Psoas muscle (tissue), 8 donors: ENCODE measurements around the gene TPD52L2. TPM values are rescaled to one million over a fixed set of nuclear protein-coding genes. Genes with fewer than 3 reads are reported as not detected.
A peak's percentile ranks its signal among the peaks of the same experiment; 100 is the strongest.

Source experiments
- ATAC-seq, 4 donors: fragments of 200-7000 bp; cut with Tn5 transposase; one replicate each; pipeline ENCODE4 v1.9.1; 2020; ENCODE audit warnings: moderate library complexity in 3 of 4, mild to moderate bottlenecking in 2 of 4
- DNase-seq, 2 donors: peaks; one replicate each; pipeline ENCODE4 v3.0.0-alpha.2; 2020
- H3K27ac ChIP-seq: fragments of 200-600 bp; one replicate; pipeline ENCODE4 v1.8.0; 2022
- H3K27me3 ChIP-seq, 3 donors: fragments of 200-600 bp in 1 of 3; one replicate each; pipeline versions ENCODE4 v1.6.1 to v1.8.0; 2013 to 2022; ENCODE audit warnings: low read length in 2 of 3, mild to moderate bottlenecking in 2 of 3, moderate library complexity in 1 of 3; ENCODE audit not compliant: insufficient read depth in 3 of 3
- H3K36me3 ChIP-seq, 2 donors: fragments of 200-600 bp in 1 of 2; one replicate each; pipeline versions ENCODE4 v1.6.1 to v1.8.0; 2013 to 2022; ENCODE audit warnings: low read depth in 1 of 2, mild to moderate bottlenecking in 1 of 2, moderate library complexity in 1 of 2; ENCODE audit not compliant: insufficient read depth in 1 of 2
- H3K4me1 ChIP-seq: fragments of 200-600 bp; one replicate; pipeline ENCODE4 v1.8.0; 2022
- H3K4me3 ChIP-seq: fragments of 200-600 bp; one replicate; pipeline ENCODE4 v1.8.0; 2022; ENCODE audit warnings: mild to moderate bottlenecking
- H3K9me3 ChIP-seq: fragments of 200-600 bp; one replicate; pipeline ENCODE4 v1.8.0; 2022
- CTCF ChIP-seq: fragments of 200-600 bp; IDR thresholded peaks from one replicate; pipeline ENCODE4 v1.8.0; 2022; ENCODE audit warnings: antibody characterized with exemption
- WGBS, 3 donors: extraction: QIAGEN DNeasy Blood & Tissue Kit; methylation state at CpG; one replicate each; pipeline versions ENCODE4 v1.1.6 to v1.1.7; 2013; 5-methylcytosine and 5-hydroxymethylcytosine counted together
- intact Hi-C, 2 donors: fragments of 100-400 bp; cut with DNase I; formaldehyde crosslinking; loops; one replicate each; pipeline versions ENCODE4 v1.11.0 to v1.14.2; 2022
- polyA plus RNA-seq, 3 donors: library from polyadenylated mRNA; stranded (reverse); fragments of 200-250 nt; gene quantifications; one replicate each; pipeline ENCODE4 v1.2.3, GENCODE V29; 2013
- total RNA-seq, 4 donors: library from RNA; stranded (reverse); fragmentation: NEBNext Ultra II Directional in 2 of 4; extraction: Animal tissue kit (Norgen Biotek cat#: 25700) in 2 of 4; gene quantifications; one replicate each; pipeline versions ENCODE4 v1.2.1 to v1.2.4, GENCODE V29; 2021 to 2023
- donor health status: healthy with polysubstance abuse.
- donor health status: DM: no; HTN: no; CAD: no; lungs with moderate emphysema.
- donor health status: Bipolar disorder and iron deficiency.
- donor health status: healthy.
- donor health status: DM: yes; HTN: yes; CAD: no.
- donor health status: DM: no; HTN: no; CAD: no.
- donor health status: DM: no; HTN: no; CAD: no.
- donor health status: DM: yes; HTN: yes; CAD: no.

The TPD52L2 gene
- total and polyA plus RNA-seq, 7 donors = 40.7 to 152 (median 55.8) TPM

GRCh38 chr20:63940071-63940471, 75.0 kb downstream of the TPD52L2 start:
- WGBS, 3 donors = 85 to 92% (median 87%) methylated on average over 22 to 23 of the region's 23 CpGs
- DNase-seq = peak in 1 of 2 donors; percentile 48
- ATAC-seq = no peak
- Histone ChIP-seq H3K36me3 (peaks cover 5 to 75% of the 10 kb centered on the region in 2 donors), H3K4me3 (no peak overlapping the region), H3K4me1 (peaks cover 6% of the 10 kb centered on the region), H3K27me3 (no peaks in the 10 kb centered on the region), H3K9me3 (no peaks in the 10 kb centered on the region), H3K27ac (no peak overlapping the region)
- intact Hi-C loops = no loop called here
- no peak for TF ChIP-seq CTCF

- 89 to 92% (median 90%) methylated on average over 58 of the region's 58 CpGs for WGBS, 3 donors
- no peak overlapping the region for H3K27ac ChIP-seq
- ATAC-seq = no peak
Measured at GRCh38 chr20:63940472-63941266, 75.6 kb downstream of the TPD52L2 start.

More at GRCh38 chr20:63940472-63941266, 75.6 kb downstream of the TPD52L2 start:
- no peak overlapping the region for H3K4me3 ChIP-seq
- intact Hi-C loops = no loop called here
- H3K36me3 ChIP-seq = peaks cover 5 to 75% of the 10 kb centered on the region in 2 donors
- DNase-seq = peak; percentile 21 to 51
- H3K4me1 ChIP-seq = peaks cover 12% of the 10 kb centered on the region
- TF ChIP-seq CTCF = no peak
- H3K9me3 ChIP-seq = no peaks in the 10 kb centered on the region
- no peaks in the 10 kb centered on the region for H3K27me3 ChIP-seq

Other genes starting within 250 kb of the TPD52L2 start
- gene GMEB2, start 238.2 kb upstream of the TPD52L2 start, total RNA-seq = 10 to 100 TPM in 1 of 4 donors, 1 to 10 TPM in 3; 5.4 to 10.1 (median 7.8) TPM
- gene GMEB2, start 238.2 kb upstream of the TPD52L2 start, polyA plus RNA-seq = 1 to 10 TPM; 6.9 to 8.7 (median 8.5) TPM
- gene STMN3, start 211.8 kb upstream of the TPD52L2 start, total RNA-seq = 1 to 10 TPM; 2.4 to 3.1 (median 2.7) TPM
- gene STMN3, start 211.8 kb upstream of the TPD52L2 start, polyA plus RNA-seq = 1 to 10 TPM; 1.0 to 2.7 (median 1.2) TPM
- 10 to 100 TPM in 2 of 4 donors, 1 to 10 TPM in 2; 9.2 to 17.5 (median 10.9) TPM for gene RTEL1, start 207.0 kb upstream of the TPD52L2 start, total RNA-seq
- 1 to 10 TPM; 5.2 to 7.3 (median 7.1) TPM for gene RTEL1, start 207.0 kb upstream of the TPD52L2 start, polyA plus RNA-seq
- gene TNFRSF6B, start 168.6 kb upstream of the TPD52L2 start, total RNA-seq = 1 to 10 TPM in 3 of 4 donors, not detected in 1; 1.3 to 2.2 (median 1.6) TPM
- 10 to 100 TPM in 1 of 3 donors, 1 to 10 TPM in 1, under 1 TPM in 1; 0.56 to 16.1 (median 6.1) TPM for gene TNFRSF6B, start 168.6 kb upstream of the TPD52L2 start, polyA plus RNA-seq
- gene ARFRP1, start 157.3 kb upstream of the TPD52L2 start, total RNA-seq = 10 to 100 TPM; 22.9 to 38.9 (median 32.6) TPM
- 10 to 100 TPM; 31.7 to 74.0 (median 32.4) TPM for gene ARFRP1, start 157.3 kb upstream of the TPD52L2 start, polyA plus RNA-seq
- gene ZGPAT, start 157.2 kb upstream of the TPD52L2 start, total RNA-seq = 10 to 100 TPM; 10.7 to 18.2 (median 14.9) TPM
- 10 to 100 TPM; 28.4 to 54.8 (median 43.6) TPM for gene ZGPAT, start 157.2 kb upstream of the TPD52L2 start, polyA plus RNA-seq
- 1 to 10 TPM; 1.7 to 4.6 (median 2.6) TPM for gene LIME1, start 128.6 kb upstream of the TPD52L2 start, total RNA-seq
- gene LIME1, start 128.6 kb upstream of the TPD52L2 start, polyA plus RNA-seq = 1 to 10 TPM; 3.1 to 5.1 (median 4.4) TPM
- gene SLC2A4RG, start 125.5 kb upstream of the TPD52L2 start, total RNA-seq = 10 to 100 TPM; 40.2 to 79.1 (median 54.7) TPM
- 10 to 100 TPM; 27.1 to 45.5 (median 43.7) TPM for gene SLC2A4RG, start 125.5 kb upstream of the TPD52L2 start, polyA plus RNA-seq
- 1 to 10 TPM; 4.5 to 6.4 (median 5.6) TPM for gene ZBTB46, start 34.0 kb upstream of the TPD52L2 start, total RNA-seq
- gene ZBTB46, start 34.0 kb upstream of the TPD52L2 start, polyA plus RNA-seq = 1 to 10 TPM; 1.3 to 3.1 (median 2.2) TPM
- not detected for gene ABHD16B, start 3.8 kb upstream of the TPD52L2 start, total RNA-seq
- 1 to 10 TPM in 1 of 3 donors, under 1 TPM in 2; 0.04 to 3.2 (median 0.34) TPM for gene ABHD16B, start 3.8 kb upstream of the TPD52L2 start, polyA plus RNA-seq
- 10 to 100 TPM; 20.4 to 27.3 (median 23.3) TPM for gene DNAJC5, start 29.9 kb downstream of the TPD52L2 start, total RNA-seq
- gene DNAJC5, start 29.9 kb downstream of the TPD52L2 start, polyA plus RNA-seq = 10 to 100 TPM; 13.1 to 33.6 (median 19.7) TPM
- gene UCKL1, start 91.1 kb downstream of the TPD52L2 start, total RNA-seq = 10 to 100 TPM; 23.2 to 37.0 (median 35.5) TPM
- 10 to 100 TPM; 22.9 to 42.4 (median 40.5) TPM for gene UCKL1, start 91.1 kb downstream of the TPD52L2 start, polyA plus RNA-seq
- 10 to 100 TPM in 3 of 4 donors, 1 to 10 TPM in 1; 10.0 to 14.4 (median 12.4) TPM for gene ZNF512B, start 104.7 kb downstream of the TPD52L2 start, total RNA-seq
- 1 to 10 TPM; 3.3 to 9.1 (median 5.6) TPM for gene ZNF512B, start 104.7 kb downstream of the TPD52L2 start, polyA plus RNA-seq
- under 1 TPM; 0.32 to 0.84 (median 0.55) TPM for gene SAMD10, start 114.4 kb downstream of the TPD52L2 start, total RNA-seq
- 1 to 10 TPM in 1 of 3 donors, under 1 TPM in 2; 0.44 to 5.5 (median 0.92) TPM for gene SAMD10, start 114.4 kb downstream of the TPD52L2 start, polyA plus RNA-seq
- gene PRPF6, start 115.9 kb downstream of the TPD52L2 start, total RNA-seq = 10 to 100 TPM; 51.0 to 63.1 (median 59.8) TPM
- gene PRPF6, start 115.9 kb downstream of the TPD52L2 start, polyA plus RNA-seq = 10 to 100 TPM; 38.8 to 75.4 (median 52.5) TPM
- under 1 TPM; 0.25 to 0.71 (median 0.55) TPM for gene C20orf204, start 170.9 kb downstream of the TPD52L2 start, total RNA-seq
- under 1 TPM in 2 of 3 donors, not detected in 1; 0.30 to 0.64 TPM for gene C20orf204, start 170.9 kb downstream of the TPD52L2 start, polyA plus RNA-seq
- 10 to 100 TPM; 11.7 to 50.8 (median 30.5) TPM for gene SOX18, start 184.4 kb downstream of the TPD52L2 start, total RNA-seq
- 10 to 100 TPM in 1 of 3 donors, 1 to 10 TPM in 2; 4.2 to 15.4 (median 6.5) TPM for gene SOX18, start 184.4 kb downstream of the TPD52L2 start, polyA plus RNA-seq
- gene TCEA2, start 197.9 kb downstream of the TPD52L2 start, total RNA-seq = 10 to 100 TPM; 30.2 to 43.4 (median 37.6) TPM
- 10 to 100 TPM; 15.1 to 24.9 (median 15.6) TPM for gene TCEA2, start 197.9 kb downstream of the TPD52L2 start, polyA plus RNA-seq
- 1 to 10 TPM; 2.0 to 3.5 (median 2.4) TPM for gene RGS19, start 214.2 kb downstream of the TPD52L2 start, total RNA-seq
- gene RGS19, start 214.2 kb downstream of the TPD52L2 start, polyA plus RNA-seq = 1 to 10 TPM; 3.7 to 5.7 (median 3.8) TPM
- gene OPRL1, start 214.8 kb downstream of the TPD52L2 start, total RNA-seq = under 1 TPM; 0.17 to 0.94 (median 0.21) TPM
- under 1 TPM; 0.03 to 0.08 (median 0.08) TPM for gene OPRL1, start 214.8 kb downstream of the TPD52L2 start, polyA plus RNA-seq
- gene LKAAEAR1, start 219.1 kb downstream of the TPD52L2 start, total RNA-seq = not detected
- gene LKAAEAR1, start 219.1 kb downstream of the TPD52L2 start, polyA plus RNA-seq = not detected
- not detected for gene NPBWR2, start 242.3 kb downstream of the TPD52L2 start, total RNA-seq
- not detected for gene NPBWR2, start 242.3 kb downstream of the TPD52L2 start, polyA plus RNA-seq